Kidney epithelial cell (primary cell): Measurements from ENCODE around the gene ELK3. TPM values are rescaled to one million over a fixed set of nuclear protein-coding genes. Genes with fewer than 3 reads are reported as not detected.

ENCODE experiments used
- DNase-seq: peaks from one replicate; pipeline ENCODE4 v3.0.0-alpha.2; 2010; ENCODE audit warnings: low read depth
- H3K27me3 ChIP-seq: 2 replicates; pipeline ENCODE4 v1.6.0; 2011; ENCODE audit warnings: low read length; ENCODE audit not compliant: control insufficient read depth, insufficient read depth
- H3K36me3 ChIP-seq: 2 replicates; pipeline ENCODE4 v1.5.1; 2011; ENCODE audit warnings: low read length; ENCODE audit not compliant: control insufficient read depth, insufficient read depth
- H3K4me3 ChIP-seq: 2 replicates; pipeline ENCODE4 v1.5.1; 2011; ENCODE audit warnings: low read depth, mild to moderate bottlenecking, control low read depth, low read length
- total RNA-seq: library from RNA; depleted of rRNA; stranded (reverse); fragments of >200 nt; gene quantifications from 2 replicates; pipeline ENCODE4 v1.2.3, GENCODE V29; 2015
- TF ChIP-seq, protein P1 (sequence below): IDR thresholded peaks from 2 replicates; pipeline ENCODE4 v1.5.1; 2011; ENCODE audit warnings: mild to moderate bottlenecking, moderate library complexity, low read length, control low read depth, inconsistent platforms; ENCODE audit not compliant: insufficient read depth, poor library complexity, severe bottlenecking

The ELK3 gene
- total RNA-seq, 1 donor from 2014 or later = 63.5 TPM

GRCh38 chr12:96233939-96234461 is 39.8 kb downstream of the ELK3 start:
- DNase-seq = no peak
- peaks cover 1% of the 10 kb centered on the region for H3K36me3 ChIP-seq
- H3K27me3 ChIP-seq = no peaks in the 10 kb centered on the region
- H3K4me3 ChIP-seq = no peak overlapping the region
- TF ChIP-seq, protein P1, sequence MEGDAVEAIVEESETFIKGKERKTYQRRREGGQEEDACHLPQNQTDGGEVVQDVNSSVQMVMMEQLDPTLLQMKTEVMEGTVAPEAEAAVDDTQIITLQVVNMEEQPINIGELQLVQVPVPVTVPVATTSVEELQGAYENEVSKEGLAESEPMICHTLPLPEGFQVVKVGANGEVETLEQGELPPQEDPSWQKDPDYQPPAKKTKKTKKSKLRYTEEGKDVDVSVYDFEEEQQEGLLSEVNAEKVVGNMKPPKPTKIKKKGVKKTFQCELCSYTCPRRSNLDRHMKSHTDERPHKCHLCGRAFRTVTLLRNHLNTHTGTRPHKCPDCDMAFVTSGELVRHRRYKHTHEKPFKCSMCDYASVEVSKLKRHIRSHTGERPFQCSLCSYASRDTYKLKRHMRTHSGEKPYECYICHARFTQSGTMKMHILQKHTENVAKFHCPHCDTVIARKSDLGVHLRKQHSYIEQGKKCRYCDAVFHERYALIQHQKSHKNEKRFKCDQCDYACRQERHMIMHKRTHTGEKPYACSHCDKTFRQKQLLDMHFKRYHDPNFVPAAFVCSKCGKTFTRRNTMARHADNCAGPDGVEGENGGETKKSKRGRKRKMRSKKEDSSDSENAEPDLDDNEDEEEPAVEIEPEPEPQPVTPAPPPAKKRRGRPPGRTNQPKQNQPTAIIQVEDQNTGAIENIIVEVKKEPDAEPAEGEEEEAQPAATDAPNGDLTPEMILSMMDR = no peak

DNA sequence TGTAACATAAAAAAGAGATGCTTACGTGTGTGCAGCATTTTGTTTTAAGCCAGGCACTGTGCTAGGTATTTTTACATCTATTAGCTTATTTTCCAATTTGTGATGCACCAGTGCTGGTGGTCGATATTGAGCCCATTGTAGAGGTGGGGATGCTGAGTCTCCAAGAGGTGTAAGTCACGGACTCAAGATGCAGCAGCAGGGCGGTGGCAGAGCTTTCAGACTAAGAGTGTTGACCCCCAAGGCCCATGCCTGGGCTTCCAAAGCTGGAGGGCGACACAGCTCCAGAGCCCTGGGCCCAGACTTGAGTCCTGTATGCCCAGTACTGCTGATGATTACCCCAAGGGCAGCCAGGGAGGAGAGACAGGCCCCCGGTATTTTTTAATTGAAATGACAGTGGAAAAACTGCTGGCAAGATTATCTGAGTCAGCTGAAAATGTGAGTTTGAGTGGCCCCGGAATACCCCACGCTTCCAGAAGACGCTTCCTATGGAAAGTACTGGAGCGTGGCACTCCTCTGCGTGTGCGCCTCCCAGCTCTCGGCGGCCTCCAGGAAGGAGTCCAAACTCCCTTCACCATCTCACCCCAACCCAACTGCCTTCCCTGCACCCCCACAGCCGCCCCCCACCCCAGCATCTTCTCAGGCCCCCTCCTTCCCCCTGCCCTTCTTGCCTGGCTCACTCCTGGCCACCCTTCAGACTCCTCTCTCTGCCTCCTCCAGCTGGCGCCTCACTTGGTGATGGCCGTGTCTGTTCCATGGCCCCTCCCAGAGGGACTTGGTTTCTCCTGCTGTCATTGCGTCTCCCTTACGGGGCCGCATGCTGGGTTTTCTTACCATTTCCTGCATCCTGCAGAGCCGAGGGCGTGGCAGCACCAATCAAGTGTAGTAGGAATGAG is 40.7 kb downstream of the ELK3 start:
- no peak for DNase-seq
- H3K4me3 ChIP-seq = no peak overlapping the region
- peaks cover 1% of the 10 kb centered on the region for H3K36me3 ChIP-seq
- TF ChIP-seq, protein P1 = no peak
- no peaks in the 10 kb centered on the region for H3K27me3 ChIP-seq

GRCh38 chr12:96235484-96235826 is 41.3 kb downstream of the ELK3 start:
- peaks cover 1% of the 10 kb centered on the region for H3K36me3 ChIP-seq
- TF ChIP-seq, protein P1 = no peak
- no peaks in the 10 kb centered on the region for H3K27me3 ChIP-seq
- H3K4me3 ChIP-seq = no peak overlapping the region
- DNase-seq = no peak

DNA sequence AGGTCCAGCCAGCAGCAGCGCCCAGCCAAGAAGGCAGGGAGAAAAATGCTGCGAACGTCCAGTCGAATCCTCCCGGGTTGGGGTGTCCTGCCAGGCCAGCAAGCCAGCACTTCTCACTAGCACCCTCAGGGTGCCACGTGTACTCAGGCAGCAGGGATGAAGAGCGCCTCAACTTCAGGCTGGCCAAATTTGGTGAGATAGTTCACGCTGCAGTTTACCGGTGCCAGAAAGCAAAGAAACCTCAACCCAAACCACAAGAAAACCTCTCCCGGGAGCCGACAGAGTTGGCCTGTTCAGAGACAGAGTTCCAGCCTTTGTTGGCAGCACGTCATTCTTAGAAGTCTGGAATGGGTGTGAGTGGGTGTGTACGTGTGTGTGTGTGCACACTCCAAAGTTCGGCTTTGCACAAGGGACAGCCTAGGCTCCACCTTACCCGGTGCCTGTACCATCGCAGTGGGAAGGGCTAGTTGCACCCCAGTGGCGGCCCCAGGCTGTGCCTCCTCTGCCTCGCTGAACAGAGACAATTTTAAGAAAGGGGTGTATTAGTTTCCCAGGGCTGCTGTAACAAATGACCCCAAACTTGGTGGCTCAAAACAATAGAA is 42.1 kb downstream of the ELK3 start:
- TF ChIP-seq, protein P1 = no peak
- no peak for DNase-seq
- H3K36me3 ChIP-seq = peaks cover 1% of the 10 kb centered on the region
- H3K27me3 ChIP-seq = no peaks in the 10 kb centered on the region
- H3K4me3 ChIP-seq = no peak overlapping the region

- DNase-seq = no peak
- Histone ChIP-seq H3K36me3 (peaks cover 2% of the 10 kb centered on the region), H3K27me3 (no peaks in the 10 kb centered on the region), H3K4me3 (no peak overlapping the region)
- TF ChIP-seq, protein P1 = no peak
Measured at GRCh38 chr12:96237035-96237434, 42.9 kb downstream of the ELK3 start.
